A549 (cell line): ENCODE results near the gene ATP7B.

Source experiments
- CBX8 ChIP-seq: fragments of 200-600 bp; sonication (generic); IDR thresholded peaks from 2 replicates; pipeline ENCODE4 v1.6.1; 2016
- CTCF ChIP-seq: fragments of >200 bp; sonication (Bioruptor Twin); formaldehyde crosslinking; IDR thresholded peaks from 3 replicates; pipeline ENCODE4 v1.5.1; 2016
- FOSL2 ChIP-seq, 2 experiments: fragments of 450-650 bp in 1 of 2; fragments of >200 bp in 1 of 2; sonication (Bioruptor Twin) in 1 of 2; formaldehyde crosslinking; IDR thresholded peaks; 2 replicates each; pipeline versions ENCODE4 v1.5.0 to v1.6.1; 2016 to 2020; ENCODE audit warnings: mild to moderate bottlenecking in 1 of 2, moderate library complexity in 1 of 2
- MAFK ChIP-seq: fragments of 450-650 bp; IDR thresholded peaks from 2 replicates; pipeline ENCODE4 v1.6.1; 2014; ENCODE audit not compliant: partially characterized antibody
- MAX ChIP-seq: IDR thresholded peaks from 2 replicates; pipeline ENCODE4 v1.6.1; 2012
- POLR2A ChIP-seq: IDR thresholded peaks from 2 replicates; pipeline ENCODE4 v1.6.1; 2012; ENCODE audit warnings: mild to moderate bottlenecking, low read length
- POLR2AphosphoS2 ChIP-seq: conservative IDR thresholded peaks from 2 replicates; pipeline ENCODE4 v1.6.1; 2012; ENCODE audit warnings: low read length, improper control_type of control experiment, inconsistent platforms
- RAD21 ChIP-seq, 2 experiments: fragments of >200 bp in 1 of 2; sonication (Bioruptor Twin) in 1 of 2; formaldehyde crosslinking in 1 of 2; IDR thresholded peaks in 1 of 2; conservative IDR thresholded peaks in 1 of 2; 2 replicates in 1 of 2; 3 replicates in 1 of 2; pipeline ENCODE4 v1.6.1; 2012 to 2018; ENCODE audit warnings: inconsistent platforms in 1 of 2
- RFX5 ChIP-seq: fragments of 450-650 bp; IDR thresholded peaks from 2 replicates; pipeline ENCODE4 v1.7.1; 2014; ENCODE audit warnings: antibody characterized with exemption, mild to moderate bottlenecking, moderate library complexity
- SMC3 ChIP-seq: fragments of >200 bp; sonication (Bioruptor Twin); formaldehyde crosslinking; IDR thresholded peaks from 3 replicates; pipeline ENCODE4 v1.6.1; 2018; ENCODE audit warnings: inconsistent platforms

- TF ChIP-seq RAD21 (conservative IDR thresholded peaks at IDR 0.05 in 1 of 2, IDR thresholded peaks at IDR 0.05 in 1 of 2) (no peak), CTCF (no peak), SMC3 (no peak), CBX8 (no peak), RFX5 (no peak), MAFK (no peak), POLR2A (no peak), MAX (no peak), POLR2AphosphoS2 (no peak), FOSL2 (IDR thresholded peaks at IDR 0.05) (no peak), FOSL2 (CRISPR knock-in tag; IDR thresholded peaks at IDR 0.05) (no peak)
Measured at GRCh38 chr13:51946163-51946669, 65.0 kb downstream of the ATP7B start.
